Parathyroid adenoma (tissue), 2 donors: ENCODE data around the gene GSC.
"Not testable (repeated sequence)": the region's sequence is repeated elsewhere in the genome, so short reads cannot be mapped to it uniquely, and the experiment has no call there.

Source experiments
- H2AFZ ChIP-seq: fragments of 300-600 bp; sonication (generic); one replicate; pipeline ENCODE4 v1.7.0; 2017; ENCODE audit warnings: antibody characterized with exemption, mild to moderate bottlenecking
- H3K27ac ChIP-seq: fragments of 300-600 bp; sonication (generic); one replicate; pipeline ENCODE4 v1.7.0; 2017
- H3K27me3 ChIP-seq: fragments of 300-600 bp; sonication (generic); one replicate; pipeline ENCODE4 v1.7.0; 2017; ENCODE audit warnings: low read length; ENCODE audit not compliant: control insufficient read depth, insufficient read depth
- H3K36me3 ChIP-seq: fragments of 300-600 bp; sonication (generic); one replicate; pipeline ENCODE4 v1.7.0; 2017; ENCODE audit warnings: low read length; ENCODE audit not compliant: control insufficient read depth, insufficient read depth
- H3K4me1 ChIP-seq: fragments of 300-600 bp; sonication (generic); one replicate; pipeline ENCODE4 v1.7.0; 2017; ENCODE audit warnings: control low read depth
- H3K4me2 ChIP-seq: fragments of 300-600 bp; sonication (generic); one replicate; pipeline ENCODE4 v1.7.0; 2017; ENCODE audit warnings: low read length
- H3K4me3 ChIP-seq: fragments of 300-600 bp; sonication (generic); one replicate; pipeline ENCODE4 v1.7.0; 2017; ENCODE audit warnings: low read depth, low read length
- H3K79me2 ChIP-seq: fragments of 300-600 bp; sonication (generic); one replicate; pipeline ENCODE4 v1.7.0; 2017; ENCODE audit warnings: control low read depth
- H3K9ac ChIP-seq: fragments of 300-600 bp; sonication (generic); one replicate; pipeline ENCODE4 v1.7.0; 2017; ENCODE audit warnings: mild to moderate bottlenecking
- H3K9me3 ChIP-seq: fragments of 300-600 bp; sonication (generic); one replicate; pipeline ENCODE4 v1.7.0; 2017; ENCODE audit warnings: low read length; ENCODE audit not compliant: control insufficient read depth
- CTCF ChIP-seq: fragments of 300-600 bp; sonication (generic); IDR thresholded peaks from one replicate; pipeline ENCODE4 v1.7.0; 2017; ENCODE audit warnings: antibody characterized with exemption, mild to moderate bottlenecking
- donor health status: primary hyperparathyroidism.

The GSC gene

GRCh38 chr14:94801225-94801624 is 31.3 kb upstream of the GSC start:
- Histone ChIP-seq H3K79me2 (no peaks in the 10 kb centered on the region), H3K9ac (no peak overlapping the region), H3K4me1 (no peaks in the 10 kb centered on the region), H3K4me3 (no peak overlapping the region), H3K9me3 (no peaks in the 10 kb centered on the region), H3K27me3 (no peaks in the 10 kb centered on the region), H3K36me3 (no peaks in the 10 kb centered on the region), H2AFZ (no peak overlapping the region), H3K4me2 (no peak overlapping the region), H3K27ac (no peak overlapping the region)
- TF ChIP-seq CTCF, result no peak

GRCh38 chr14:94800764-94801163 is 30.9 kb upstream of the GSC start:
- not testable (repeated sequence) for H3K9ac ChIP-seq, H3K4me2 ChIP-seq, H3K9me3 ChIP-seq, H3K36me3 ChIP-seq, H3K27me3 ChIP-seq, H3K4me3 ChIP-seq, H3K4me1 ChIP-seq, H3K79me2 ChIP-seq, H2AFZ ChIP-seq, H3K27ac ChIP-seq

GRCh38 chr14:94797887-94798286 is 28.0 kb upstream of the GSC start:
- H3K27ac ChIP-seq, result no peak overlapping the region
- H3K27me3 ChIP-seq, result no peaks in the 10 kb centered on the region
- no peaks in the 10 kb centered on the region for H3K9me3 ChIP-seq
- no peaks in the 10 kb centered on the region for H3K79me2 ChIP-seq
- no peak overlapping the region for H3K4me3 ChIP-seq
- no peaks in the 10 kb centered on the region for H3K36me3 ChIP-seq
- H3K9ac ChIP-seq, result no peak overlapping the region
- no peak overlapping the region for H2AFZ ChIP-seq
- TF ChIP-seq CTCF, result no peak
- no peaks in the 10 kb centered on the region for H3K4me1 ChIP-seq
- no peak overlapping the region for H3K4me2 ChIP-seq

GRCh38 chr14:94796278-94796677 is 26.4 kb upstream of the GSC start:
- H3K4me2 ChIP-seq, result no peak overlapping the region
- H3K9ac ChIP-seq, result no peak overlapping the region
- no peaks in the 10 kb centered on the region for H3K4me1 ChIP-seq
- H3K36me3 ChIP-seq, result no peaks in the 10 kb centered on the region
- no peaks in the 10 kb centered on the region for H3K79me2 ChIP-seq
- H3K9me3 ChIP-seq, result no peaks in the 10 kb centered on the region
- no peak overlapping the region for H3K4me3 ChIP-seq
- no peaks in the 10 kb centered on the region for H3K27me3 ChIP-seq
- no peak overlapping the region for H3K27ac ChIP-seq
- no peak overlapping the region for H2AFZ ChIP-seq
- TF ChIP-seq CTCF, result no peak

GRCh38 chr14:94795372-94795771 is 25.5 kb upstream of the GSC start:
- H3K9me3 ChIP-seq, result no peaks in the 10 kb centered on the region
- no peak overlapping the region for H3K27ac ChIP-seq
- H3K9ac ChIP-seq, result no peak overlapping the region
- no peaks in the 10 kb centered on the region for H3K27me3 ChIP-seq
- no peaks in the 10 kb centered on the region for H3K4me1 ChIP-seq
- H3K36me3 ChIP-seq, result no peaks in the 10 kb centered on the region
- no peak overlapping the region for H3K4me3 ChIP-seq
- H3K79me2 ChIP-seq, result no peaks in the 10 kb centered on the region
- H3K4me2 ChIP-seq, result no peak overlapping the region
- H2AFZ ChIP-seq, result no peak overlapping the region
- TF ChIP-seq CTCF, result no peak
